ENCODE measurements around the gene PTPRG.

Gene PTPRG

DNA sequence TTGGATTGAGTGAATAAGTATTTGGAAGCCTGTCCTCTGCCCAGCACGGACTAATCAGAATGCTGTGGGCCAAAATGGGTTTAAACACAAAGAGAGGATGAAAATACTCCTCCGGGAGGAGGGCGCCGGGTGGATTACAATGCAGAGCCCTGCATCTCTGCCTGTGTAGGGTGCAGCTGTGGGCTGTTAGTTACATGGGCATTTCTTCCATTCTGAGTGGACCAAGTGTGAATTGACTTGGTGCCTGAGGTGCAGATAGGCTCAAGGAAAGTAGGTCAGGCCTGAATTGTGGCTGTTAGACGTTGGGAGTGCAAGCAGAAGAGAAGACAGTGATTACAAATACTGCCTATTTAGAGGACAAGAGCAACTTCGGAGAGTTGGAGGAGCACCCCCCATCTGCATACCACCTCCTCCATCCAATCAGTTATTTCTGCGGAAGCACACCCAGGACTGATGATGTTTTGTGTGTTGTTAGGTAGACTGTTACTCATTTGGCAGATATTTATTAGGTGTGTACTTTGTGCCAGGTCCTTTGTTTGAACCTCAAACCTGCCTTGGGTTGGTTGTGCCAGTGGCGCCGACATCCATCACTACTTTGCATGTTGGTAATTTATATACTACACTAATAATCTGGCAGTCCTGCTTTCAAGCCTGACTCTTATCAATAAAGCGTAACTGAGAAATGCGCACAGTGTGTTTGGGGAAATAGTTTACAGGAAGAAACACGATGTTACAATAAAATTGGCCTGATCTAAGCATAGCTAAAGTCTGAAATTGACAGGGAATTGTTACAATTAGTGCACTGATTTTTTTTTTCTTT, 33.0 kb downstream of the PTPRG start:
- Histone ChIP-seq H3K4me1 (ENCODE audit: insufficient read depth, low read length) (peaks cover 39% of the 10 kb centered on the region), H3K27me3 (ENCODE audit: insufficient read depth, low read length) (no peaks in the 10 kb centered on the region), H3K4me3 (ENCODE audit: low read length) (no peak overlapping the region), H3K9ac (ENCODE audit: low read depth, low read length) (no peak overlapping the region), H3K9me3 (ENCODE audit: insufficient read depth, low read depth, low read length) (no peaks in the 10 kb centered on the region), H3K36me3 (ENCODE audit: insufficient read depth, low read depth, low read length) (peaks cover 6% of the 10 kb centered on the region; the same call in 1 of the 2 replicates), H3K27ac (ENCODE audit: low read length) (no peak overlapping the region)

DNA sequence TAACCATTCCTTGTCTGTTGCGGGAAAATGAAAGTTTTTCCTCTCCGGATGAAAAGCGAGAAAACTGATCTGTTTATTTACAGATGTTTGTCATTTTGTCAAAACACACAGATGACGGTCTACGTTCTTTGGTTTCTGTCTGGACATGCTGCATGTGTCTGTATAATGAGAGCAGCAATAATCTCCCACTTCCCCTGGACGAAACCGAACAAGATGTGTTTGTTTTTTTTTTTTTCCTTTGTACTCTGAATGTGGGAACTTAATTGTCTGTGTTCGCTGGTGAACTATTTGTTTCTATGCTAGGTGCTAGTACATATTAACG, 33.6 kb downstream of the PTPRG start:
- no peak overlapping the region for H3K27ac ChIP-seq (ENCODE audit: low read length)
- peaks cover 39% of the 10 kb centered on the region for H3K4me1 ChIP-seq (ENCODE audit: insufficient read depth, low read length)
- H3K36me3 ChIP-seq (ENCODE audit: insufficient read depth, low read depth, low read length), result peaks cover under 1% of the 10 kb centered on the region; the same call in 1 of the 2 replicates
- no peak overlapping the region for H3K9ac ChIP-seq (ENCODE audit: low read depth, low read length)
- H3K27me3 ChIP-seq (ENCODE audit: insufficient read depth, low read length), result no peaks in the 10 kb centered on the region
- no peaks in the 10 kb centered on the region for H3K9me3 ChIP-seq (ENCODE audit: insufficient read depth, low read depth, low read length)
- H3K4me3 ChIP-seq (ENCODE audit: low read length), result no peak overlapping the region

DNA sequence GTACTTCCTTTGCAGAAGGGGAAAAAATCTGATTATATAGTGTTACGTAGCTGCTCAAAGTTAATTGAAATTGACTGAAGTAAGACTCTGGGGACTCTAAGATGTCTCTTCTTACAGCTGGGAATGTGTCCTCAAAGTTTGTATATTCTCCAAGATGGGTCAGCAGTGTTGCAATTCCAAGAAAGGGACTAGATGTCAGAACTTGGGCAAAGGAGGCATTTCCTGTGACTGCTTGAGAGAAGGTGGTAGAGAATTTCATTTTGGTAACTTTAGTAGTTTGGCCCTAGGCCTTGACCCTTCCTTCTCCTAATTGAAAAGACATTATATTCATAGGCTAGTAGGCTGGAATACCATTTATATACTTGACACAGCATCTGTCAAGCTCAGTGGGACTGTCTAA, 33.9 kb downstream of the PTPRG start:
- Histone ChIP-seq H3K36me3 (ENCODE audit: insufficient read depth, low read depth, low read length) (no peaks in the 10 kb centered on the region), H3K4me3 (ENCODE audit: low read length) (no peak overlapping the region), H3K27me3 (ENCODE audit: insufficient read depth, low read length) (no peaks in the 10 kb centered on the region), H3K27ac (ENCODE audit: low read length) (no peak overlapping the region), H3K9me3 (ENCODE audit: insufficient read depth, low read depth, low read length) (no peaks in the 10 kb centered on the region), H3K9ac (ENCODE audit: low read depth, low read length) (no peak overlapping the region), H3K4me1 (ENCODE audit: insufficient read depth, low read length) (peaks cover 39% of the 10 kb centered on the region)

DNA sequence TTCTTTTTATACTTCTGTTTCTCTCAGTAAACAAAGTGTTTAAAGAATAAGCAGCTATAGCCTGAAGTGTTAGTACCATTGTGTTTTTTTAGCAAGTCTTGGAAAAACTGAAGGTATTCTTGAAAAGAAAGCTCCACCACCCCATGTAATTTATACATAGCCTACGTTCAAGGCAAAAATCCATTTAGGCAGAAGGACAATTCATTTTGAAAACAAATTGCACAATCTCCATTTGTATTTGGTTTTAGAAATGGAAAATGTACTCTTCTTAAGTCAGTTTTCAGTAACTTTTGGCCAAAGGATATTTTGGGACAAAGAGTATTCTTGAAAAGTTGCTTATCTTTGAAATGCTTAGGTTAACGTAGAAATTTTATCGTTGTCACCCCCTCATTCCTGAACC, 34.5 kb downstream of the PTPRG start:
- no peak overlapping the region for H3K27ac ChIP-seq (ENCODE audit: low read length)
- no peaks in the 10 kb centered on the region for H3K36me3 ChIP-seq (ENCODE audit: insufficient read depth, low read depth, low read length)
- H3K9me3 ChIP-seq (ENCODE audit: insufficient read depth, low read depth, low read length), result no peaks in the 10 kb centered on the region
- no peak overlapping the region for H3K9ac ChIP-seq (ENCODE audit: low read depth, low read length)
- peaks cover 39% of the 10 kb centered on the region for H3K4me1 ChIP-seq (ENCODE audit: insufficient read depth, low read length)
- H3K4me3 ChIP-seq (ENCODE audit: low read length), result no peak overlapping the region
- H3K27me3 ChIP-seq (ENCODE audit: insufficient read depth, low read length), result no peaks in the 10 kb centered on the region

DNA sequence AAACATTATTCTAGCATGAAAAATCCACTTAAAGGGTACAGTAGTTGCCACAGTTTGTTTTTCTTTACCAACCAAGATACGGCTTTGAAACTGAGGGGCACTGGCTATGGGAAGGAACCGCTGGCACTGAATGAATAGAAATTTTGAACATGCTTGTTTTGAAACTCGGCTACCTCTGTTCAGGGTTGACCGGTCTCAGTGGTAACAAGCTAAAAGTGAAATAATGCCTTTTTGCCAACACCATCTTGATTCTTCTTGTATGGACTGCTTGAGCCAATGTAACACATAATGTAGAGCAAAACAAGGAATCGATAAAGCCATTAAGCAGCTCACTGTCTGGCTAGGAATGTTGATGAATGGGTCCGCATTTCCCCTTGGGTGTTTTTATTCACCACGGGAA, 36.5 kb downstream of the PTPRG start:
- Histone ChIP-seq H3K27me3 (ENCODE audit: insufficient read depth, low read length) (no peaks in the 10 kb centered on the region), H3K4me1 (ENCODE audit: insufficient read depth, low read length) (peaks cover 35% of the 10 kb centered on the region), H3K4me3 (ENCODE audit: low read length) (no peak overlapping the region), H3K36me3 (ENCODE audit: insufficient read depth, low read depth, low read length) (peaks cover under 1% of the 10 kb centered on the region; the same call in 1 of the 2 replicates), H3K9me3 (ENCODE audit: insufficient read depth, low read depth, low read length) (no peaks in the 10 kb centered on the region), H3K27ac (ENCODE audit: low read length) (no peak overlapping the region), H3K9ac (ENCODE audit: low read depth, low read length) (no peak overlapping the region)

DNA sequence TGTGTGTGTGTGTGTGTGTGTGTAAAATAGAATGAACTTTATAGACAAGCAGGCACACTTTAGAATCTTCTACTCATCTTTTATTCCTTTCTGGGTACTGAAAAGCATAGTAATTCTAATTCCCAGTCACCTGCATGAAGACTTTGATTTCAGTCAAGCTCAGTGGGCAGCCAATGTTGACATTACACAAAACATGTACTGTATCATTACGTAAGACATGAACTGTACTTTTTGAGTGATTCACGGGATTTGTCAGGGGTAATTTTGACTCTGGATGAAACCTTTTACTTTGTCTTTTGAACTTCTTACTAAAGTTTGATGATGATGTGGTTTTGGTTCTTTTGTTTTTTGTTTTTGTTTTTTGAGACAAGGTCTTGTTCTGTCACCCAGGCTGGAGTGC, 38.8 kb downstream of the PTPRG start:
- Histone ChIP-seq H3K27ac (ENCODE audit: low read length) (no peak overlapping the region), H3K36me3 (ENCODE audit: insufficient read depth, low read depth, low read length) (peaks cover 13% of the 10 kb centered on the region; the same call in 1 of the 2 replicates), H3K9me3 (ENCODE audit: insufficient read depth, low read depth, low read length) (no peaks in the 10 kb centered on the region), H3K4me1 (ENCODE audit: insufficient read depth, low read length) (peaks cover 13% of the 10 kb centered on the region), H3K9ac (ENCODE audit: low read depth, low read length) (no peak overlapping the region), H3K4me3 (ENCODE audit: low read length) (no peak overlapping the region), H3K27me3 (ENCODE audit: insufficient read depth, low read length) (no peaks in the 10 kb centered on the region)

DNA sequence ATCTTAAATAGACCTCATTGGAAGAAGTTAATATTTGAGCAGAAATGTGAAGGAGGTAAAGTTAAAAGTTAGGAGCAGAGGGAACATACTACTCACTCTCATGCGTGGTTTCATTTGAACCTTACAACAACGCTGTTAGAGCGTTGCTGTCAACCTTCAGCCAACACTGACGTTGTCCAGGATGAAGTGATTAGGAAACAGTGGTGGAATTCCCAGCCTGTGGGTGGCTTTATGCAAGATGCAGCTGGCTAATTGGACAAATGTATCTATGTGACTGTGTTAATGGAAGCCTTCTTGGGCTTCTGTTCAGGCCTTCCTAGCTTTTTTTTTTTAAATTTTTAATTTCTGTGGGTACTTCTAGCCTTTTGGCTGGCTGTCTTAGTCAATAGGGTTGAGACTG, 40.5 kb downstream of the PTPRG start:
- no peak overlapping the region for H3K4me3 ChIP-seq (ENCODE audit: low read length)

DNA sequence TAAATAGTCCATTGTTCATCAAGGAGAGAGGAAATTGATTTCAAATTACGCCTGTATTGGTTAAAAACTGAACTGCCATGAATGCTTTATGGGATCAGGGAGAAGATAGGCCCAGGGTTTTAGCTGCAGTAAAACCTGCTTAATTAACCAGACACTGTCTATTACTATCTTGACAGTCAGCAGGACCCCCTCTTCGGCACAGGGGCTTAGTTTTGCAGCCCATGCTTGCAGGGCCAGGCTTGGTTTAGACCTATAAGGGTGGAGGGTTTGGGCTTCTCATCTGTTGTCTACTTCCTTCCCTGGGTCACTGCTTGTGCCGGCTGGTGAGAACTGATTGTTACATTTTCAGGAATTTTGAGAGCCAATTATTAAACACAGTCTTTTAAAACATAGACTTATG, 41.1 kb downstream of the PTPRG start:
- Histone ChIP-seq H3K27me3 (ENCODE audit: insufficient read depth, low read length) (no peaks in the 10 kb centered on the region), H3K36me3 (ENCODE audit: insufficient read depth, low read depth, low read length) (peaks cover 25% of the 10 kb centered on the region; the same call in 1 of the 2 replicates), H3K27ac (ENCODE audit: low read length) (no peak overlapping the region), H3K9me3 (ENCODE audit: insufficient read depth, low read depth, low read length) (no peaks in the 10 kb centered on the region), H3K9ac (ENCODE audit: low read depth, low read length) (no peak overlapping the region), H3K4me1 (ENCODE audit: insufficient read depth, low read length) (peaks cover 7% of the 10 kb centered on the region; the same call in 1 of the 2 replicates), H3K4me3 (ENCODE audit: low read length) (no peak overlapping the region)

More for the DNA sequence above, 40.5 kb downstream of the PTPRG start:
- H3K27me3 ChIP-seq (ENCODE audit: insufficient read depth, low read length), result no peaks in the 10 kb centered on the region
- no peaks in the 10 kb centered on the region for H3K9me3 ChIP-seq (ENCODE audit: insufficient read depth, low read depth, low read length)
- H3K27ac ChIP-seq (ENCODE audit: low read length), result no peak overlapping the region
- peaks cover 7% of the 10 kb centered on the region; the same call in 1 of the 2 replicates for H3K4me1 ChIP-seq (ENCODE audit: insufficient read depth, low read length)
- peaks cover 23% of the 10 kb centered on the region; the same call in 1 of the 2 replicates for H3K36me3 ChIP-seq (ENCODE audit: insufficient read depth, low read depth, low read length)
- no peak overlapping the region for H3K9ac ChIP-seq (ENCODE audit: low read depth, low read length)

DNA sequence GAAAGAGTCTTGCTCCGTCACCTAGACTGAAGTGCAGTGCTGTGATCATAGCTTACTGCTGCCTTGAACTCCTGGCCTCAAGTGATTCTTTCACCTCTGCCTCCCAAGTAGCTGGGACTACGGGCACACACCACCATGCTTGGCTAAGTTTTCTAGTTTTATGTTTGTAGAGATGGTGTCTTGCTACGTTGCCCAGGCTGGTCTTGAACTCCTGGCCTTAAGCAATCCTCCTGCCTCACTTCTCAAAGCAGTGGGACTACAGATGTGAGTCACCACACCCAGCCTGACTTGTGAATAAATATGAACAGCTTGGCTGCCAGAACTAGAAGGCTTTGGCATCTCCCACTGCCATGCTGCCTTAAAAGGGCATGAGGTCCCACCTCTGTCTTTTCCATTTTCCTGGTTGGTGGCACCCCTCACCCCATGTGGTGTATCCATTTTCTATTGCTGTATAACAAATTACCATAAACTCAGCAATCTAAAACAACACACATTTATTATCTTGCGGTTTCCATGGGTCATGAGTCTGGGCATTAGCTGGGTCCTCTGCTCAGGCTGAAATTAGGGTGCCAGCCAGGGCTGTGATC, 44.3 kb downstream of the PTPRG start:
- H3K27ac ChIP-seq (ENCODE audit: low read length), result no peak overlapping the region
- H3K4me1 ChIP-seq (ENCODE audit: insufficient read depth, low read length), result 0 out of 2 replicates have a peak, but pooled peaks cover 3% of the 10 kb centered on the region
- H3K9me3 ChIP-seq (ENCODE audit: insufficient read depth, low read depth, low read length), result no peaks in the 10 kb centered on the region
- H3K27me3 ChIP-seq (ENCODE audit: insufficient read depth, low read length), result no peaks in the 10 kb centered on the region
- H3K4me3 ChIP-seq (ENCODE audit: low read length), result no peak overlapping the region
- H3K9ac ChIP-seq (ENCODE audit: low read depth, low read length), result no peak overlapping the region
- H3K36me3 ChIP-seq (ENCODE audit: insufficient read depth, low read depth, low read length), result peaks cover 25% of the 10 kb centered on the region; the same call in 1 of the 2 replicates

DNA sequence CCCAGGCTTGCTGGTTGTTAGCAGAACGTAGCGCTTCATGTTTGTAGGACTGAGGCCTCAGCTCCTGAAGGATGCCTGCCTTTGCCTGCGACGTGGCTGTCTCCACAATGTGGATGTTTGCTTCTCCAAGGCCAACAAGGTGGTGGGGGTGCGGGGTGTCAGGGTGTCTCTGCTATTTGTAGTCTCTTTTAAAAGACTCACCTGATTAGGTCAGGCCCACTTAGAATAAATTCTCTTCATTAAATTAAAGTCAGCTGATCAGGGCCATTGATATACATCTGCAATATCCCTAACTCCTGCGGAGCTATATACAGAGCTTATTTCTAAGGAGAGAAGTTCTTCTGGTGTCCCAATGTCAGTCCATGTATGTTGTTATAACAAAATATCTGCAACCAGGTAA, 44.8 kb downstream of the PTPRG start:
- Histone ChIP-seq H3K4me1 (ENCODE audit: insufficient read depth, low read length) (0 out of 2 replicates have a peak, but pooled peaks cover 3% of the 10 kb centered on the region), H3K27ac (ENCODE audit: low read length) (no peak overlapping the region), H3K4me3 (ENCODE audit: low read length) (no peak overlapping the region), H3K9ac (ENCODE audit: low read depth, low read length) (no peak overlapping the region), H3K27me3 (ENCODE audit: insufficient read depth, low read length) (no peaks in the 10 kb centered on the region), H3K9me3 (ENCODE audit: insufficient read depth, low read depth, low read length) (no peaks in the 10 kb centered on the region), H3K36me3 (ENCODE audit: insufficient read depth, low read depth, low read length) (peaks cover 25% of the 10 kb centered on the region; the same call in 1 of the 2 replicates)

DNA sequence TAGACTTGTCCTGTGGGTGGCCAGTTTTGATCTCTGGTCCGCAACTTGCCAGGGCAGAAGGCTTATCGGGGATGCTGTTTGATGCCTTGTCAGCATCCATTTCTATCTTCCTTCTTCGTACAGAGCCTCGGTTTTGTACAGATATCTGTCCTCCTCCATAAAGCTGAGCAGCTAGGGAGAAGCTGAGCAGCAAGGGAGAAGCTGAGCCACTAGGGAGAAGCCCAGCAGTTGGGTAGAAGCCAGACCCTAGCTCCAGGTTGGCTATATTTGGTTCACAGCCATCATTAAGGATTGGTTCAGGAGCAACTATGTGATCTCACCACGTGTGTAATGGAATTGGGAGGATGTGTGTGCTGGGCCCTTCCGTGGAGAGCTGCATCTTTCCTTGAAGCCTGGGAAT, 46.7 kb downstream of the PTPRG start:
- no peak overlapping the region for H3K9ac ChIP-seq (ENCODE audit: low read depth, low read length)
- H3K4me3 ChIP-seq (ENCODE audit: low read length), result no peak overlapping the region
- H3K36me3 ChIP-seq (ENCODE audit: insufficient read depth, low read depth, low read length), result peaks cover 23% of the 10 kb centered on the region; the same call in 1 of the 2 replicates
- no peaks in the 10 kb centered on the region for H3K27me3 ChIP-seq (ENCODE audit: insufficient read depth, low read length)
- H3K4me1 ChIP-seq (ENCODE audit: insufficient read depth, low read length), result peaks cover 7% of the 10 kb centered on the region; the same call in 1 of the 2 replicates
- no peaks in the 10 kb centered on the region for H3K9me3 ChIP-seq (ENCODE audit: insufficient read depth, low read depth, low read length)
- no peak overlapping the region for H3K27ac ChIP-seq (ENCODE audit: low read length)

DNA sequence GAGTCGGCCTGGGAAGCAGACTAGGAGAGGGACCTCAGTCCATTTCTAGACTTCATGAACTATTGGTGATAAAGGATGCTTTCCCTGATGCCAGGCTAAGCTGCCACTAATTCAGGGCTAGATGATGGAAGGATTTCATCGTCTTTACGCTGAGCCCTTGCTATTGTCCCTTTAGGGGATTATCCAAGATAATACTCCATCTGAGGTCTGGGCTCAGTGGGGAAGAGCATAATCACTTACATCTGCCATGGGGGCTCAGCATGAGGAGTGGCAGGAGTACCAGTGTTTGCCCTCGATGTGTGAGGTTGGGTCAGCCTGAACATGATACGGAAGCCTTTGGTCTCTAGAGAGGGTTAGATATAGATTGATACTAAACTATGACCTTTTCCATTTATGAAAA, 47.3 kb downstream of the PTPRG start:
- no peak overlapping the region for H3K27ac ChIP-seq (ENCODE audit: low read length)
- H3K4me3 ChIP-seq (ENCODE audit: low read length), result no peak overlapping the region
- H3K9me3 ChIP-seq (ENCODE audit: insufficient read depth, low read depth, low read length), result no peaks in the 10 kb centered on the region
- no peak overlapping the region for H3K9ac ChIP-seq (ENCODE audit: low read depth, low read length)
- H3K36me3 ChIP-seq (ENCODE audit: insufficient read depth, low read depth, low read length), result peaks cover 16% of the 10 kb centered on the region; the same call in 1 of the 2 replicates
- H3K4me1 ChIP-seq (ENCODE audit: insufficient read depth, low read length), result peaks cover 7% of the 10 kb centered on the region; the same call in 1 of the 2 replicates
- no peaks in the 10 kb centered on the region for H3K27me3 ChIP-seq (ENCODE audit: insufficient read depth, low read length)

All from iPS-20b (cell line).